HCT116 (cell line): ENCODE data around the gene CCDC117. TPM values are rescaled to one million over a fixed set of nuclear protein-coding genes. Genes with fewer than 3 reads are reported as not detected.

Source experiments
- ATAC-seq: fragments of 200-7000 bp; cut with Tn5 transposase; 2 replicates; pipeline ENCODE4 v1.9.1; 2020; ENCODE audit warnings: mild to moderate bottlenecking, moderate library complexity
- BruUV-seq: library from RNA; stranded (reverse); fragments of 400-500 nt; replicated peaks from 2 replicates; lab custom pipeline; 2021; lab: Mats Ljungman, UMichigan
- CTCF ChIA-PET: fragments of 300-600 bp; sonication (Branson Sonifier 250); formaldehyde crosslinking; loops from one replicate; lab custom pipeline; 2021; ENCODE audit warnings: antibody characterized with exemption; lab: Charles Lee
- POLR2A ChIA-PET: fragments of 300-600, 350-600 bp; sonication (Branson Sonifier 250); formaldehyde crosslinking; loops from one replicate; lab custom pipeline; 2021; ENCODE audit warnings: antibody characterized with exemption; lab: Charles Lee
- RAD21 ChIA-PET, 2 experiments: fragments of 300-600 bp; sonication (Branson Sonifier 250); formaldehyde crosslinking; loops; one replicate each; lab custom pipeline; 2023; ENCODE audit warnings: low total read pairs in 2 of 2; ENCODE audit not compliant: uncharacterized antibody in 2 of 2, unreplicated experiment in 2 of 2, low non-redundant PET in 1 of 2; lab: Charles Lee
- DNase-seq: peaks from one replicate; pipeline ENCODE4 v3.0.0-alpha.2; 2010; ENCODE audit warnings: low read depth, low spot score
- H2AFZ ChIP-seq: fragments of 200-600 bp; shearing (Covaris generic), sonication (generic); 2 replicates; pipeline ENCODE4 v1.6.1; 2017; ENCODE audit warnings: low read depth, mixed run types, mixed read lengths, antibody characterized with exemption, low read length; ENCODE audit not compliant: poor library complexity, severe bottlenecking
- H3K27ac ChIP-seq: 2 replicates; pipeline ENCODE4 v1.5.1; 2012; ENCODE audit warnings: low read depth, low read length
- H3K27me3 ChIP-seq: fragments of 200-600 bp; sonication (generic); 2 replicates; pipeline ENCODE4 v1.6.1; 2016; ENCODE audit warnings: mixed run types, low read length, mixed read lengths; ENCODE audit not compliant: insufficient read depth
- H3K36me3 ChIP-seq, 2 experiments: fragments of 200-500 bp in 1 of 2; fragments of 200-600 bp in 1 of 2; sonication (Bioruptor generic) in 1 of 2; sonication (generic) in 1 of 2; 2 replicates each; pipeline versions ENCODE4 v1.5.1 to v1.6.1; 2014 to 2016; ENCODE audit warnings: low read length in 2 of 2, inconsistent platforms in 1 of 2, mixed read lengths in 1 of 2, mixed run types in 1 of 2; ENCODE audit not compliant: insufficient read depth in 2 of 2, control insufficient read depth in 1 of 2
- H3K4me1 ChIP-seq, 2 experiments: fragments of 200-600 bp in 1 of 2; sonication (generic) in 1 of 2; 2 replicates each; pipeline versions ENCODE4 v1.5.1 to v1.6.1; 2012 to 2017; ENCODE audit warnings: low read length in 2 of 2, inconsistent platforms in 1 of 2, mild to moderate bottlenecking in 1 of 2, mixed read lengths in 1 of 2, mixed run types in 1 of 2, moderate library complexity in 1 of 2; ENCODE audit not compliant: insufficient read depth in 2 of 2, control insufficient read depth in 1 of 2
- H3K4me2 ChIP-seq: fragments of 200-600 bp; sonication (generic); 2 replicates; pipeline ENCODE4 v1.6.1; 2017; ENCODE audit warnings: mixed run types, low read length, mixed read lengths
- H3K4me3 ChIP-seq, 2 experiments: fragments of 200-600 bp in 1 of 2; sonication (generic) in 1 of 2; replicated peaks in 1 of 2; 2 replicates each; pipeline ENCODE4 v1.5.1; 2011 to 2016; ENCODE audit warnings: low read length in 2 of 2, control low read depth in 1 of 2, low read depth in 1 of 2, mild to moderate bottlenecking in 1 of 2, mixed read lengths in 1 of 2, mixed run types in 1 of 2
- H3K79me2 ChIP-seq: fragments of 200-600 bp; sonication (generic); 2 replicates; pipeline ENCODE4 v1.6.1; 2017; ENCODE audit warnings: mild to moderate bottlenecking, mixed run types, low read length, moderate library complexity, mixed read lengths; ENCODE audit not compliant: insufficient read depth
- H3K9ac ChIP-seq: fragments of 200-600 bp; sonication (generic); 2 replicates; pipeline ENCODE4 v1.6.1; 2016; ENCODE audit warnings: low read length, mixed read lengths
- H3K9me2 ChIP-seq: fragments of 200-600 bp; sonication (generic), shearing (Covaris generic); 2 replicates; pipeline ENCODE4 v1.6.1; 2017; ENCODE audit warnings: mixed run types, mild to moderate bottlenecking, moderate library complexity; ENCODE audit not compliant: insufficient read depth
- H3K9me3 ChIP-seq, 2 experiments: fragments of 200-500 bp in 1 of 2; fragments of 200-600 bp in 1 of 2; sonication (Bioruptor generic) in 1 of 2; sonication (generic) in 1 of 2; 2 replicates each; pipeline ENCODE4 v1.6.1; 2014 to 2017; ENCODE audit warnings: low read length in 2 of 2, mixed read lengths in 2 of 2, inconsistent platforms in 1 of 2, low read depth in 1 of 2, mild to moderate bottlenecking in 1 of 2, mixed run types in 1 of 2, moderate library complexity in 1 of 2; ENCODE audit not compliant: control insufficient read depth in 1 of 2, insufficient read depth in 1 of 2
- H4K20me1 ChIP-seq: fragments of 200-600 bp; sonication (generic), shearing (Covaris generic); 2 replicates; pipeline ENCODE4 v1.6.1; 2017; ENCODE audit warnings: mixed run types, mild to moderate bottlenecking, moderate library complexity; ENCODE audit not compliant: insufficient read depth
- ATF3 ChIP-seq: IDR thresholded peaks from 2 replicates; pipeline ENCODE4 v1.6.1; 2012
- CTCF ChIP-seq, 3 experiments: fragments of 200-600 bp in 1 of 3; sonication (generic) in 1 of 3; IDR thresholded peaks in 2 of 3; conservative IDR thresholded peaks in 1 of 3; 2 replicates each; pipeline ENCODE4 v1.5.1; 2012 to 2017; ENCODE audit warnings: low read depth in 2 of 3, low read length in 2 of 3, antibody characterized with exemption in 1 of 3, borderline replicate concordance in 1 of 3, control low read depth in 1 of 3, mild to moderate bottlenecking in 1 of 3, mixed read lengths in 1 of 3, mixed run types in 1 of 3, moderate library complexity in 1 of 3; ENCODE audit not compliant: insufficient read depth in 1 of 3
- ELF1 ChIP-seq: IDR thresholded peaks from 2 replicates; pipeline ENCODE4 v1.6.1; 2012; ENCODE audit warnings: low read depth, borderline replicate concordance
- FOSL1 ChIP-seq: IDR thresholded peaks from 2 replicates; pipeline ENCODE4 v1.6.1; 2012; ENCODE audit warnings: low read depth
- POLR2AphosphoS5 ChIP-seq: IDR thresholded peaks from 2 replicates; pipeline ENCODE4 v1.6.1; 2011; ENCODE audit warnings: mild to moderate bottlenecking, low read depth, low read length, moderate library complexity
- SP1 ChIP-seq: IDR thresholded peaks from 2 replicates; pipeline ENCODE4 v1.6.1; 2012; ENCODE audit warnings: low read depth
- ZFX ChIP-seq: fragments of 450-650 bp; IDR thresholded peaks from 2 replicates; pipeline ENCODE4 v1.6.1; 2017
- ZNF274 ChIP-seq: fragments of 200-500 bp; sonication (Bioruptor generic); IDR thresholded peaks from 2 replicates; pipeline ENCODE4 v1.6.1; 2014; ENCODE audit warnings: mild to moderate bottlenecking, low read depth, low read length, inconsistent platforms
- intact Hi-C: fragments of 100-400 bp; cut with micrococcal nuclease; formaldehyde crosslinking; loops from 2 replicates; pipeline ENCODE4 v1.10.0; 2022
- total RNA-seq: library from RNA; stranded (reverse); gene quantifications from one replicate; pipeline ENCODE4 v1.2.1, GENCODE V29; 2021; ENCODE audit not compliant: unreplicated experiment

CCDC117 gene
- total RNA-seq, 1 experiment from 2014 or later, result 22.1 TPM

DNA sequence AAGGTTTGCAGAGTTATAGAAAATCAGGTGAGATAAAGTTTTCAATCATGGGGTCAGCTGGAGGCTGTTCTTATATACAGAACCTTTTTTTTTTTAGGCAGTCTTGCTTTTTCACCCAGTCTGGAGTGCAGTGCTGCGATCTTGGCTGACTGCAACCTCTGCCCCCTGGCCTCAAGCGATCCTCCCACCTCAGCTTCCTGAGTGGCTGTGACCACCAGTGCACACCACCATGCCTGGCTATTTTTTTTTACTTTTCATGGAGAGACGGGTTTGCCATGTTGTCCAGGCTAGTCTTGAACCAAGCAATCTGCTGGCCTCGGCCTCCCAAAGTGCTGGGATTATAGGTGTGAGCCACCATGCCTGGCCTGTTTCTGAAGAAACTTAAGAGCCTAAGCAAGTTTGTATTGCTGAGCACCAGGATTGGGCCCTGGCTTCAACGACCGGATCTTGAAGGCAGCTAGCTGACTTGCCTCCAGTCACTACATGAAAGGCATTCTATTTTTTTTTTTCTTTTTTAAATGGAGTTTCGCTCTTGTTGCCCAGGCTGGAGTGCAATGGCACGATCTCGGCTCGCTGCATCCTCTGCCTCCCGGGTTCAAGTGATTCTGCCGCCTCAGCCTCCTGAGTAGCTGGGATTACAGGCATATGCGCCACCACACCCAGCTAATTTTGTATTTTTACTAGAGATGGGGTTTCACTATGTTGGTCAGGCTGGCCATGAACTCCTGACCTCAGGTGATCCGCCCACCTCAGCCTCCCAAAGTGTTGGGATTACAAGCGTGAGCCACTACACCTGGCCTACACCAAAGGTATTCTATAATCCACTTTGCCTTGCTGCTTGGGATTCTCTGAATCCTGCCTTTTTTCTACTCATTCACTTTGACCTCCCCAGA lies 20.2 kb downstream of the CCDC117 start:
- Histone ChIP-seq H3K9me3 (no peaks in the 10 kb centered on the region), H3K4me1 (no peaks in the 10 kb centered on the region), H3K27me3 (no peaks in the 10 kb centered on the region), H3K79me2 (peaks cover 50% of the 10 kb centered on the region), H3K27ac (no peak overlapping the region)
- POLR2A ChIA-PET, result no interaction called here
- no TSS peak for BruUV-seq
- RAD21 ChIA-PET, result no interaction called here
- CTCF ChIA-PET, result interaction anchor here (1.2 to 1.5 kb wide), 2 partner anchors 37 to 248 kb away, joined by 3 to 4 read pairs; no protein-coding TSS in a partner anchor
- TF ChIP-seq FOSL1, result no peak
- no peak for TF ChIP-seq ZNF274
- peak; percentile 39; the same call in 1 of the 2 replicates for TF ChIP-seq POLR2AphosphoS5
- TF ChIP-seq SP1, result no peak
- no peak for TF ChIP-seq ZFX
- TF ChIP-seq ELF1, result no peak
- TF ChIP-seq CTCF (IDR thresholded peaks at IDR 0.05 in 2 of 3, conservative IDR thresholded peaks at IDR 0.05 in 1 of 3; ENCODE audit: borderline replicate concordance in 1 of 3, insufficient read depth in 1 of 3, low read depth in 2 of 3, low read length in 2 of 3), result no peak
- no peak for TF ChIP-seq ATF3
- TF ChIP-seq, all 23 proteins: peak for 1
- Histone ChIP-seq H3K4me3 (no peak overlapping the region), H3K9ac (no peak overlapping the region), H3K9me2 (no peaks in the 10 kb centered on the region), H2AFZ (no peak overlapping the region), H3K36me3 (peaks cover 26 to 48% of the 10 kb centered on the region in 2 experiments), H3K4me2 (no peak overlapping the region), H4K20me1 (peaks cover 7% of the 10 kb centered on the region; the same call in 1 of the 2 replicates)
- ATAC-seq (no peak), DNase-seq (no peak)
- intact Hi-C loops, result loop anchor here (5.0 kb wide), 2 partner anchors 250 to 455 kb away; no protein-coding TSS in a partner anchor
